GM18520 (cell line): ENCODE results near the gene FAM50A.

Experiments used
- ATAC-seq: cut with Tn5 transposase; IDR thresholded peaks from one replicate; pipeline ENCODE4 v1.9.1; 2021; ENCODE audit not compliant: unreplicated experiment

FAM50A gene

DNA sequence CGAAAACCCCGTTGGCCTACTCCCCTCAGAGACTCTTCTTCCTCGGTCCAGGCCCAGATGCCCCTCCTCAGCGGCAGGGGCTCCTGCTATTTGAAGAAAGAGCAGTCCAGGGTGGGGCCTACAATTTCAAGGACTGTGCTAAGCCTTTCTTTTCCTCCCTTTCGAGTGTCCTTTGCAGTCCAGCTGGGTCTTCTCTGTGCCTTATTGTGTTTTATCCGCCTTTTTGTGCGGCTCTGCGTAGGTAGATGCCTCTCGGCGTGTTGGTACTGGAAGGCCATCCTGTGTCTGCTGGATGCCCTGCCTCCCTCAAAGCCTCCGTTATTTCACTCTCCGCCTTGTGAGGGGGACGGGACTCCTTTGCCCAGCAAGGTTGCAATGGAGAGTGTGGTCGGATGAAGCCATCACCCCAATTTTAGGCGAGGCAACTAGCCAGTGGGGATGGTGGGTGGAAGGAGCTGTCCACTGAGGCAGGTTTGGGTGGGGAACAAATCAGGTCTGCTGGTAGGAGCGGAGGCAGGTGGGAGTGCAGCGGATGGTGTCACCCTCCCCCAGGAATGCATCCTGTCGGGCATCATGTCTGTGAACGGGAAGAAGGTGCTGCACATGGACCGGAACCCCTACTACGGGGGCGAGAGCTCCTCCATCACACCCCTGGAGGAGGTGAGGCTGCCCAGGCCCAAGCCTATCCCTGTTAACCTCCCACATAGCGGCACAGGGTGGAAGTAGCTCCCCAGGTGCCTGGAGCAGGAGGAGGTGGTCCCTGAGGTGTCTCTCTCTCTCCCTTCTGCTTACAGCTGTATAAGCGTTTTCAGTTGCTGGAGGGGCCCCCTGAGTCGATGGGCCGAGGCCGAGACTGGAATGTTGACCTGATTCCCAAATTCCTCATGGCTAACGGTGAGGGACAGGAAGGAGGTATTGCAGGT lies 5.7 kb upstream of the FAM50A start:
- ATAC-seq = no peak

DNA sequence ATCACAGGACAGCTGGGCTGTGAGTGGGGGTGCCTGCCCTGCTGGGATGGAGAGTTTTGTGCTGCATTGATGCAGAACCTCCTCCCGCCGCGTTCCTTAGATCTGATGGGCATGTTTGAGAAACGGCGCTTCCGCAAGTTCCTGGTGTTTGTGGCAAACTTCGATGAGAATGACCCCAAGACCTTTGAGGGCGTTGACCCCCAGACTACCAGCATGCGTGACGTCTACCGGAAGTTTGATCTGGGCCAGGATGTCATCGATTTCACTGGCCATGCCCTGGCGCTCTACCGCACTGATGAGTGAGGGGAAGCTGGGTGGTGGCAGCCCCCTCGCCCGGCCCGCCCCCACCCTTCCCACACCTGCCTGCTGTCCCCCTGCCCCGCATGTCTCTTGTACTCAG lies 4.1 kb upstream of the FAM50A start:
- ATAC-seq = no peak

DNA sequence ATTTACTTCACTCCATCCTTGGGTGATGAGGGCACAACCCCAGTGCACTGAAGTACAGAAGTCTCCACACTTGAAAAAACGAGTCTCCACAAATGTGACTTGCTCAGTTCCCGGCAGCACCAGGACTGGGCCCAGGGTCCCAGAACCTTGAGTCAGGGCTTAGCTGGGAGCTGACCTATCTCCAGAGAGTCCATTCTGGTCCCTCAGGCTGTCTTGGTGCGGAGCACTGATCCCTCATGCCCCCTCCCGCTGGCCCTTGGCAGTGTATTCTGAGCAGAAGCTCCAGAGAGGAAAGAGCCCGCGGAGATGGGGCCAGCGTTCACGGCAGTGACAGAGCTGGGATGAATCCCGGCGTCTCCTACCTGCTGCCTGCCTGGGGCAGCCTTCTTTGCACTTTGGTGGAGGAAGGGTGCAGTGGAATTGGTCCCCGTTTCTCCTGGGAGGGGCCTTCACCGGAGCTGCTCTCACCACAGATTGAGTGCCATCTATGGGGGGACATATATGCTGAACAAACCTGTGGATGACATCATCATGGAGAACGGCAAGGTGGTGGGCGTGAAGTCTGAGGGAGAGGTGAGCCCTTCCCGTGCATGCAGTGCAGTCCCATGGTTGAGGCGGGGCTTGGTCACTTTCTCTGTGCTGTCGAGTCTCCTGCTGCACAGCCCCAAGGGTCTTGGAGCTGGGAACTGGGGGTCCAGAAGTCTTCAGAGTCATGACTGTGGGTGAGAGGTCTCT lies 3.2 kb upstream of the FAM50A start:
- ATAC-seq = no peak

DNA sequence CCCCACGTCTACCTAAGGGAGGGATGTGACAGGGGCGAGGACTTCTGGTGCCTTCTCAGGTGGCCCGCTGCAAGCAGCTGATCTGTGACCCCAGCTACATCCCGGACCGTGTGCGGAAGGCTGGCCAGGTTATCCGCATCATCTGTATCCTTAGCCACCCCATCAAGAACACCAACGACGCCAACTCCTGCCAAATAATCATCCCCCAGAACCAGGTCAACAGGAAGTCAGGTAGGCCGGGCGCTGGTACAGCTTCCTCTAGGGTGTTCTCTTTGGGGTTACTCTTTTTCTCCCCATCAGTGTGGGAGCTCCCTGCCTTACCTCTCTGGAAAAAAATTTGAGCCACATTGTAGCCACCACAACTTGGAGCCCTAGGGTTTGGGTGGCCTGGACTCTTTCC lies 2.4 kb upstream of the FAM50A start:
- no peak for ATAC-seq

DNA sequence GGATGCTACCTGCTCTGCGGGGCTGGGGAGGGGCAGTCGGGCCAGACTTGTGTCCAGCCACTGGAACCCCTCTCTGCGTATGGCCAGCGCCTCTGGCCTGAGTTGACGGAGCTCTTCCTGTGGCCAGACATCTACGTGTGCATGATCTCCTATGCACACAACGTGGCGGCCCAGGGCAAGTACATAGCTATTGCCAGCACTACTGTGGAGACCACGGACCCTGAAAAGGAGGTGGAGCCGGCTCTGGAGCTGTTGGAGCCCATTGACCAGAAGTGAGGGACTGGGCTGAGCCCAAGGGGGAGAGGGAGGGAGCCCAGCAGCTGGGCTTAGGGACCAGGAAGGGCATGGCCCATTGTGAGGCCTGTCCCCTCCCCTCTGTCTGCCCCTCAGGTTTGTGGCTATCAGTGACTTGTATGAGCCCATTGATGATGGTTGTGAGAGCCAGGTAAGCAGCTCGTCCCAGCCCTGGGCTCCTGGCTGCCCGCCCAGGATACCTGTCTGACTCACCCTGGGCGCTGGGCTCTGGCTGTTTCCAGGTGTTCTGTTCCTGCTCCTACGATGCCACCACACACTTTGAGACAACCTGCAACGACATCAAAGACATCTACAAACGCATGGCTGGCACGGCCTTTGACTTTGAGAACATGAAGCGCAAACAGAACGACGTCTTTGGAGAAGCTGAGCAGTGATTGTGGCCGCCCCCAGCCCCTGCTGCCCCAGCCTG lies 1.8 kb upstream of the FAM50A start:
- no peak for ATAC-seq

DNA sequence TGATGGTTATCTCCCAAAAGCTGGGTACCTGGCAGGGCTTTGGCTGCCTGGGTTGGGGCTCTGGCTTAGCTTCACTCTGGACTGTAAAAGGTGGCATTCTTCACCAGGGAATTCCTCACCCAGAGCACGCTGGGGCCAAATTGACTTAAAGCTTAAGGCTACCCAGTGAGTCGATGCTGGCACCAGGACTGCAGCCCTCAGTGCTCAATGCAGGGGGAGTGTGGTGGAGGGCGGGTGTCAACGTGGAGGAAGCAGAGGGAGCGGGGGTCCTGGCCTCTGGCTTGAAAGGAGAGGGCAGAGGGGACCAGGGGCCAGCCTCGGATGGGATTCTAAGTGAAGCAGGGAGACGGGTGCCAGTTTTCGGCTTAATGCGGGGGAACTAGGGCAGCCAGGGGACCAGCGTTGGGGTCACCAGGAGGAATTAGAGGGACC lies 446 bp upstream of the FAM50A start:
- ATAC-seq = no peak

GRCh38 chrX:154444755-154445246 lies 860 bp downstream of the FAM50A start:
- no peak for ATAC-seq

DNA sequence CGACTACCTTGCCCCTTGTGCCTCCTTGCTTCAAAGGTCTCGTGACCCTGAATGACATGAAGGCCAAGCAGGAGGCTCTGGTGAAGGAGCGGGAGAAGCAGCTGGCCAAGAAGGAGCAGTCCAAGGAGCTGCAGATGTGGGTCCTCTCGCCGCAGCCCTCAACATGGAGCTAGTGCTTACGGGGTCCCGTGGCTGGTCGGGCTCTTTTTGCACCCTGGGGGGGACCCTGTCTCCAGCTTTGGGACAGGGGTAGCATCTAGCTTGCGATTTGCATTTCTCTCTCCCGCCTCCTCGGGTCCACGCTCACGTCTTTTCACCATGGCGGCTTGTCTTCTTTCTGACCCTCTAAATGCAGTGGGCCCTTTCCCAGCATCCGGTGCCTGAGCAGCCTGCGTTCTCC lies 1.8 kb downstream of the FAM50A start:
- ATAC-seq = no peak

DNA sequence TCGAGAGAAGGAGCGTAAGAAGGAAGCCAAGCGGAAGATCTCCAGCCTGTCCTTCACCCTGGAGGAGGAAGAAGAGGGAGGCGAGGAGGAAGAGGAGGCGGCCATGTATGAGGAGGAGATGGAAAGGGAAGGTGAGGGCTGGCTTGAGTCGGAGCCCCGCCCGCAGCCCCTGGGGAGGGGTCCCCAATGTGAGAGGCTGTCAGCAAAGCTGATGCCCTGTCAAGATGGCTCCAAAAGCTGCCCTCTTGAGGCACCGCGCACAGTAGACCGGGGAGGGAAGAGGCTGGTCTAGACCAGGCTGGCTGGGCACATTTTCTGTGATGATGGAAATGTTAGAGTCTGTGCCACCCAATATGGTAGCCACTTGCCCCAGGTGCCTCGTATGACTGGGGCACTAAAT lies 2.5 kb downstream of the FAM50A start:
- ATAC-seq = no peak

DNA sequence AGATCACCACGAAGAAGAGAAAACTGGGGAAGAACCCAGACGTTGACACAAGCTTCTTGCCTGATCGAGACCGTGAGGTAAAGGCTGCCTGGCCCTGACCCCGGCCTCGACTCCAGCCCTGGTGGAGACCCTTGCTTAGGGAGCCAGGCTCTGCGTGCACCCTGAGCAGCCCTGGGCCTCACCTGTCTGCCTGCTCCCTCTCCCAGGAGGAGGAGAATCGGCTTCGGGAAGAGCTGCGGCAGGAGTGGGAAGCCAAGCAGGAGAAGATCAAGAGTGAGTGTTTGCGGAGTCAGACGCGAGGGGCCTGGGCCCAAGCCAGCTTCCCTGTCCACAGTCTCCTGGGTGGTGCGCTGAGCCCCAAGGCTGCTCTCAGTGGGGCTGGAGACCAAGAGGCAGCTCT lies 4.5 kb downstream of the FAM50A start:
- ATAC-seq = no peak

DNA sequence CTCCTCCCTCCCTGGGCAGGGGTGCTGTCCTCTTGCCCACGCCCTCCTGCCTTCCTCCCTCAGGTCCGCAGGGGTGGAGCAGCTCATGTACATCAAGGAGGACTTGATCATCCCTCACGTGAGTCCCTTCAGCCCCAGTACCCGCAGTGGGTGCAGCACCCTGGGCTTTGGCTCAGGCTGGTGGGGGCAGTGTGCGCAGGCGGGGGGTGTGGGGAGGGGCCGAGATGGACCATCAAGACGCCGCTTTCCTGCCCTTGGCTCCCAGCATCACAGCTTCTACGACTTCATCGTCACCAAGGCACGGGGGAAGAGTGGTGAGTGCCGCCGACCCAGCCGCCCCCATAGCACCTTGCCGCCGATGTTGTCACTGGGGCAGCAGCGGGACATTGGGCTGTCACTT lies 5.7 kb downstream of the FAM50A start:
- ATAC-seq = no peak

- ATAC-seq = no peak
Measured at GRCh38 chrX:154450312-154450711, 6.4 kb downstream of the FAM50A start.

DNA sequence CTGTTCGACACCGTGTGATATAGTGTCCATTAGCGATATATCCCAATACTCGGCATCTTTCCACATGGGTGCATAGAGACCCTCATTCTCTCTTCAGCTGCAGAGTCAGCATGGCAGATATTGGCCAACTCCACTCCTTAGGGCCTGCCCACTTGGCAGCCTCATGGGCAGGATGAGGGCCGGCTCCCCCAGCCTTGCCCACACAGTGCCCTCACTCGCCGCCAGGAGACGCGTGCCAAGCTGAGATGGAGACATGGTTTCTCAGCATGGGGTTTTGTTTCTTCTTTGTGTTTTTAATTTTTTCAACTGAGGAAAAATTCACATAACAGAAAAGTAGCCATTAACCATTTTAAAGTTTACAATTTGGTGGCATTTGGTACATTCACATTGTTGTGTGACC lies 8.9 kb downstream of the FAM50A start:
- no peak for ATAC-seq

DNA sequence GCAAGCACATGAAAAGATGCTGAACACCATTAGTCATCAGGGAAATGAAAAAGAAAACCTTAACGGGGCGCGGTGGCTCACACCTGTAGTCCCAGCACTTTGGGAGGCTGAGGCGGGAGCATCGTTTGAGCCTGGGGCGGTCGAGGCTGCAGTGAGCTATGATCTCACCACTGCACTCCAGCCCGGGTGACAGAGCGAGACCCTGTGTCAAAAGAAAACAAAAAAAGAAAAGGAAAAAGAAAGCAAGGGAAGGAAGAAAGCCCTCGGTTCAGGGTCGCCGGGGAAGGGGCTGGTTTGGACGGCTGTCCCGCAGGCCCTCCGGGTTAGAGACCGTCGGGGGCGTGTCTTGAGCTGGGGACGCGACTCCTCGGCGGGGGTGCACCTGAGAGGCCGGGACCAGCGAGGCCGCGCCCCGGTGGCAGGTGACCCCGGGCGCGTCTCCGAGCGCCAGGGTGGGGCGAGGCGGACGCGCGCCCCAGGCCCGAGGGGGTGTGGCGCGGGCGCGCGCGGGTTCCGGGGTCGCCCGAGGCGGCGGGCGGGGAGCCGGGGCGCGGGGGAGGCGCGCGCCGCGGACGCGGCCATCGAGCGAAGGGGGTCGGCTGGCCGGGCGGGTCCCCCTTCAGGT lies 13.7 kb downstream of the FAM50A start:
- peak; percentile 54 for ATAC-seq

DNA sequence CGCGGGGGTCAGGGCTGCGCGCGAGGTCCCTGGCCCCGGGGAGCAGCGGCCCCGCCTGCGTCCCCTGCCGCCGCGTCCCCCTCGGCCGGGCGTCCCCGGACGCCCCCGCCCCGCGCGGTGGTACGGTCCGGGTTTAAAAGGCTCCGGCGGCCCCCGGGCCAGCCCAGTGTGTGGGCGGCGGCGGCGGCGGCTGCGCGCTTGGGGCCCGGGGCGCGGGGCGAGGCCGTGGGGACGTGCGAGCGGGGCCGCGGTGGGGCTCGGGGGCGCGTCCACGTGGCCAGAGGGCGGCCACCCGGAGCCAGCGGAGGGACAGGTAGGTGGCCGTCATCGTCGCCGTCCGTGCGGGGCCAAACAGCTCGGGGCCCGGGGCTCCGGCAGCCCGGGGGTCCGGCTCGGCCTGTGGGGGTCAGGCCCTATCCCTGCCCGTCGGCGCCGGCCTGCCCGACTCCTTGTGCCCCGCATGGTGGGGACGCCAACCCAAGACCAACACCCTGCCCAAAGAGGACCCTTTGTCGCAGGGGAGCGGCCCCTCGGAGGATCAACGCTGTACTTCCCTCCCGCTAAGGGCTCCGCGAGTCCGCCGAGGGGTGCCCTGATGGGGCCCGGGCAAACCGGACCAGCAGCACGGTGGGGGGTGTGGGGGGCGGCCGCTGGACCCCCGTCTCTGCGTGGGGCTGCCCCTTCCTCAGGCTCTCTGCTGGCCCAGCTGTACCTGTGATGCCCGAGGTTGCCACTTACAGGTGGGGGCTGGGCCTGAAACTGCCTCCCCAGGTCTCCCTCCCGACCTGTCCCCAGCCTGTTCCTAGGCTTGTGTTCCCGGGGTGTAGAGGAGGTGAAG lies 14.4 kb downstream of the FAM50A start, which contains the start of gene PLXNA3:
PLXNA3 (plus strand) TSS at position 166 of the 838 bp plus-strand sequence. CDS start 1,903 bp downstream, outside the sequence.
- peak; percentile 53 for ATAC-seq

- no peak for ATAC-seq
Measured at GRCh38 chrX:154458954-154459778, 15.2 kb downstream of the FAM50A start.

DNA sequence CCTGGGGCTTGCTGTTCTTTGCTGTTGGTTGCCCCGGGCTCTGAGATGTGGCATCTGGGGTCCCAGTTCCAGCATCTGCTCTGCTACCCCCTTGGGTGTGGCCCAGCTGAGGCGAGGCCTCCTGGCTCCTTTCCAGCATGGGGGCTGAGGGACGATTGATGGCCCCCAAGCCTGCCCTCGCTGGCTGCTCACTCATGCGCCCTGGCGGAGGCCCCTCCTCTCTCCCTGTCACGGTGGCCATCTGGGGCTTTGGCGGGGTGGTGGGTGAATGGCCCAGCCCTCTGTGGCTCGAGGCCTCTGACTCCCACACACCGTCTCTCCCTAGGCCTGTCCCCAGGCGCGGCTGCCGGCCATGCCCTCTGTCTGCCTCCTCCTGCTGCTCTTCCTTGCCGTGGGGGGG lies 15.9 kb downstream of the FAM50A start:
- ATAC-seq = no peak

GRCh38 chrX:154460326-154460725 lies 16.4 kb downstream of the FAM50A start:
- ATAC-seq = no peak

GRCh38 chrX:154462396-154462795 lies 18.5 kb downstream of the FAM50A start:
- ATAC-seq = no peak
